B cell (primary cell): Measurements from ENCODE around the gene CTCFL. TPM values are rescaled to one million over a fixed set of nuclear protein-coding genes. Genes with fewer than 3 reads are reported as not detected.
A peak's percentile ranks its signal among the peaks of the same experiment; 100 is the strongest.

ENCODE experiments used
- ATAC-seq: fragments of 200-7000 bp; cut with Tn5 transposase; one replicate; pipeline ENCODE4 v1.10.0; 2021; ENCODE audit warnings: low read depth, mild to moderate bottlenecking, moderate number of reproducible peaks, moderate library complexity
- CTCF ChIA-PET: fragments of 350-600 bp; sonication (Branson Sonifier 250); formaldehyde crosslinking; loops from one replicate; lab custom pipeline; 2021; ENCODE audit warnings: antibody characterized with exemption, inconsistent platforms; lab: Charles Lee
- POLR2A ChIA-PET: fragments of 350-600 bp; sonication (Branson Sonifier 250); formaldehyde crosslinking; loops from one replicate; lab custom pipeline; 2021; ENCODE audit warnings: antibody characterized with exemption; lab: Charles Lee
- DNase-seq: peaks from one replicate; pipeline ENCODE4 v3.0.0; 2013
- H2AFZ ChIP-seq: 2 replicates; pipeline ENCODE4 v1.6.1; 2012; ENCODE audit warnings: mild to moderate bottlenecking, low read depth, low read length; ENCODE audit not compliant: insufficient read depth, poor library complexity, severe bottlenecking
- H3K27ac ChIP-seq, 2 donors: 1 replicate in 1 of 2; 2 replicates in 1 of 2; pipeline ENCODE4 v1.5.1; 2012 to 2013; ENCODE audit warnings: low read length in 2 of 2, mild to moderate bottlenecking in 2 of 2, moderate library complexity in 1 of 2
- H3K27me3 ChIP-seq, 4 experiments: fragments of 200-600 bp in 1 of 4; sonication (generic) in 1 of 4; replicated peaks in 1 of 4; 1 replicate in 2 of 4; 2 replicates in 2 of 4; pipeline versions ENCODE4 v1.6.1 to v1.7.0; 2013 to 2016; ENCODE audit warnings: low read length in 3 of 4, mild to moderate bottlenecking in 2 of 4, mixed read lengths in 1 of 4, moderate library complexity in 1 of 4; ENCODE audit not compliant: insufficient read depth in 4 of 4, control insufficient read depth in 3 of 4; ENCODE audit errors: control extremely low read depth in 1 of 4
- H3K36me3 ChIP-seq, 2 experiments: replicated peaks in 1 of 2; 1 replicate in 1 of 2; 2 replicates in 1 of 2; pipeline versions ENCODE4 v1.6.1 to v1.7.1; 2013; ENCODE audit warnings: low read length in 1 of 2; ENCODE audit not compliant: insufficient read depth in 2 of 2, control insufficient read depth in 1 of 2; ENCODE audit errors: control extremely low read depth in 1 of 2, extremely low read depth in 1 of 2
- H3K4me1 ChIP-seq, 2 donors: fragments of 200-600 bp in 1 of 2; sonication (generic) in 1 of 2; 1 replicate in 1 of 2; 2 replicates in 1 of 2; pipeline versions ENCODE4 v1.5.1 to v1.6.1; 2013 to 2017; ENCODE audit warnings: low read length in 2 of 2; ENCODE audit not compliant: control insufficient read depth in 2 of 2, insufficient read depth in 2 of 2
- H3K4me2 ChIP-seq: replicated peaks from 2 replicates; pipeline ENCODE3; 2012; ENCODE audit warnings: mild to moderate bottlenecking, low read depth, low read length; ENCODE audit not compliant: poor library complexity, severe bottlenecking
- H3K4me3 ChIP-seq, 5 experiments: fragments of 200-600 bp in 1 of 5; sonication (generic) in 1 of 5; 1 replicate in 3 of 5; 2 replicates in 2 of 5; pipeline versions ENCODE4 v1.5.1 to v1.7.0; 2011 to 2016; ENCODE audit warnings: low read length in 4 of 5, mild to moderate bottlenecking in 4 of 5, low read depth in 2 of 5, control low read depth in 1 of 5, moderate library complexity in 1 of 5; ENCODE audit not compliant: insufficient read depth in 1 of 5; ENCODE audit errors: control extremely low read depth in 1 of 5, extremely low read depth in 1 of 5
- H3K79me2 ChIP-seq: fragments of 200-600 bp; sonication (generic); one replicate; pipeline ENCODE4 v1.6.0; 2016; ENCODE audit warnings: low read length; ENCODE audit not compliant: control insufficient read depth, insufficient read depth
- H3K9ac ChIP-seq: fragments of 200-600 bp; sonication (generic); 2 replicates; pipeline ENCODE4 v1.6.1; 2017; ENCODE audit warnings: mild to moderate bottlenecking, low read length, moderate library complexity
- H3K9me3 ChIP-seq, 3 donors: one replicate each; pipeline versions ENCODE4 v1.6.1 to v1.7.1; 2013; ENCODE audit warnings: low read length in 2 of 3; ENCODE audit not compliant: control insufficient read depth in 2 of 3, insufficient read depth in 1 of 3; ENCODE audit errors: control extremely low read depth in 1 of 3
- H4K20me1 ChIP-seq: 2 replicates; pipeline ENCODE4 v1.6.0; 2012; ENCODE audit warnings: mild to moderate bottlenecking, low read length; ENCODE audit not compliant: insufficient read depth, control insufficient read depth, poor library complexity, severe bottlenecking
- H3K27ac Mint-ChIP-seq: one replicate; pipeline ENCODE4 v1.8.0; 2021; ENCODE audit warnings: mixed read lengths
- H3K27me3 Mint-ChIP-seq: one replicate; pipeline ENCODE4 v1.8.0; 2021; ENCODE audit warnings: mixed read lengths
- H3K4me1 Mint-ChIP-seq: one replicate; pipeline ENCODE4 v1.8.0; 2021; ENCODE audit warnings: mixed read lengths
- H3K4me3 Mint-ChIP-seq: one replicate; pipeline ENCODE4 v1.8.0; 2021; ENCODE audit warnings: mixed read lengths
- H3K9me3 Mint-ChIP-seq: one replicate; pipeline ENCODE4 v1.8.0; 2022; ENCODE audit warnings: mixed read lengths; ENCODE audit not compliant: insufficient read depth
- CTCF ChIP-seq: fragments of 200-600 bp; IDR thresholded peaks from one replicate; pipeline ENCODE4 v1.8.0; 2022; ENCODE audit warnings: antibody characterized with exemption, mild to moderate bottlenecking
- EZH2 ChIP-seq: IDR thresholded peaks from 2 replicates; pipeline ENCODE4 v1.6.1; 2012; ENCODE audit warnings: borderline replicate concordance, low read depth, mild to moderate bottlenecking, moderate library complexity, low read length; ENCODE audit not compliant: insufficient read depth, poor library complexity, severe bottlenecking
- WGBS: methylation state at CpG from one replicate; pipeline ENCODE4 v1.1.5; 2013; ENCODE audit warnings: missing lambda C conversion rate; ENCODE audit not compliant: insufficient coverage; 5-methylcytosine and 5-hydroxymethylcytosine counted together
- intact Hi-C: fragments of 100-400 bp; cut with micrococcal nuclease; formaldehyde crosslinking; loops from one replicate; pipeline ENCODE4 v1.10.0; 2022
- polyA plus RNA-seq: library from polyadenylated mRNA; depleted of rRNA; stranded (reverse); fragments of >200 nt; gene quantifications from 2 replicates; pipeline ENCODE4 v1.2.3, GENCODE V29; 2012
- total RNA-seq, 2 donors: library from RNA; stranded (reverse); fragments of 120-200 nt in 1 of 2; gene quantifications; 1 replicate in 1 of 2; 2 replicates in 1 of 2; pipeline versions ENCODE4 v1.2.3 to v1.2.4, GENCODE V29; 2013 to 2022

The CTCFL gene
- total and polyA plus RNA-seq, 2 donors (not counting 1 experiment from before 2014, with no cell fraction given) = not detected

GRCh38 chr20:57448764-57449354 is 76.1 kb downstream of the CTCFL start:
- Histone ChIP-seq H2AFZ (no peak overlapping the region), H3K36me3 (no peaks in the 10 kb centered on the region), H4K20me1 (no peaks in the 10 kb centered on the region), H3K4me1 (peaks cover 38 to 47% of the 10 kb centered on the region in 2 donors), H3K27me3 (no peaks in the 10 kb centered on the region), H3K4me2 (peak overlapping the region; percentile 78), H3K27ac (no peak overlapping the region), H3K4me3 (no peak overlapping the region), H3K9ac (no peak overlapping the region), H3K79me2 (no peaks in the 10 kb centered on the region), H3K9me3 (peaks cover 0 to 7% (median 6%) of the 10 kb centered on the region in 3 donors)
- Mint-ChIP-seq H3K4me3 (no peak overlapping the region), H3K27me3 (no peaks in the 10 kb centered on the region), H3K9me3 (no peaks in the 10 kb centered on the region), H3K27ac (peak overlapping the region; percentile 23), H3K4me1 (peaks cover 53% of the 10 kb centered on the region)
- ATAC-seq = no peak
- intact Hi-C loops = no loop called here
- TF ChIP-seq EZH2 (no peak), CTCF (no peak)
- 97% methylated on average over 9 of the region's 9 CpGs for WGBS
- POLR2A ChIA-PET = no interaction called here
- DNase-seq = no peak
- CTCF ChIA-PET = interaction anchor here (1.2 kb wide), 1 partner anchor 44 kb away, joined by 3 read pairs; no protein-coding TSS in a partner anchor

Other genes starting within 250 kb of the CTCFL start
- gene SPO11, start 195.3 kb downstream of the CTCFL start, total RNA-seq = not detected in 2 replicates
- not detected in 2 replicates for gene SPO11, start 195.3 kb downstream of the CTCFL start, polyA plus RNA-seq
- gene RAE1, start 173.9 kb downstream of the CTCFL start, total RNA-seq = 32.6 and 36.4 TPM in 2 replicates
- gene RAE1, start 173.9 kb downstream of the CTCFL start, polyA plus RNA-seq = 33.3 and 38.8 TPM in 2 replicates
- gene RBM38, start 133.7 kb downstream of the CTCFL start, total RNA-seq = 224 and 225 TPM in 2 replicates
- 198 and 378 TPM in 2 replicates for gene RBM38, start 133.7 kb downstream of the CTCFL start, polyA plus RNA-seq
- gene PCK1, start 36.0 kb upstream of the CTCFL start, total RNA-seq = not detected in 2 replicates
- gene PCK1, start 36.0 kb upstream of the CTCFL start, polyA plus RNA-seq = not detected in 2 replicates
- 29.9 and 36.9 TPM in 2 replicates for gene ZBP1, start 95.3 kb upstream of the CTCFL start, total RNA-seq
- gene ZBP1, start 95.3 kb upstream of the CTCFL start, polyA plus RNA-seq = 69.2 and 96.2 TPM in 2 replicates
- gene PMEPA1, start 184.9 kb upstream of the CTCFL start, total RNA-seq = 37.4 and 38.7 TPM in 2 replicates
- 9.9 and 19.7 TPM in 2 replicates for gene PMEPA1, start 184.9 kb upstream of the CTCFL start, polyA plus RNA-seq